H9 (cell line): ENCODE data around the gene TDO2. TPM values are rescaled to one million over a fixed set of nuclear protein-coding genes. Genes with fewer than 3 reads are reported as not detected.

Experiments used
- DNase-seq: peaks from one replicate; pipeline ENCODE4 v3.0.0-alpha.2; 2017
- H2AFZ ChIP-seq: one replicate; pipeline ENCODE4 v1.6.1; 2013; ENCODE audit warnings: mild to moderate bottlenecking, low read length, control low read depth, moderate library complexity
- H2AK5ac ChIP-seq: 2 replicates; pipeline ENCODE4 v1.6.1; 2013; ENCODE audit warnings: low read length, control low read depth, mixed read lengths; ENCODE audit not compliant: insufficient read length
- H2BK120ac ChIP-seq: one replicate; pipeline ENCODE4 v1.6.1; 2013; ENCODE audit warnings: low read depth, mild to moderate bottlenecking, low read length, control low read depth, inconsistent platforms; ENCODE audit not compliant: poor library complexity, severe bottlenecking
- H2BK12ac ChIP-seq: 2 replicates; pipeline ENCODE4 v1.6.1; 2013; ENCODE audit warnings: low read length, control low read depth, mixed read lengths, low read depth; ENCODE audit not compliant: insufficient read length
- H2BK15ac ChIP-seq: 2 replicates; pipeline ENCODE4 v1.6.1; 2013; ENCODE audit warnings: low read depth, low read length, control low read depth
- H2BK20ac ChIP-seq: one replicate; pipeline ENCODE4 v1.6.1; 2013; ENCODE audit warnings: low read depth, mild to moderate bottlenecking, low read length, control low read depth, inconsistent platforms; ENCODE audit not compliant: poor library complexity, severe bottlenecking
- H2BK5ac ChIP-seq: 2 replicates; pipeline ENCODE4 v1.6.1; 2013; ENCODE audit warnings: low read length, control low read depth, mixed read lengths; ENCODE audit not compliant: insufficient read length
- H3K14ac ChIP-seq: 2 replicates; pipeline ENCODE4 v1.6.1; 2013; ENCODE audit warnings: low read length, control low read depth; ENCODE audit not compliant: insufficient read depth
- H3K18ac ChIP-seq: 2 replicates; pipeline ENCODE4 v1.6.1; 2013; ENCODE audit warnings: low read depth, mild to moderate bottlenecking, mixed read lengths, low read length, control low read depth; ENCODE audit not compliant: insufficient read length
- H3K23ac ChIP-seq: 2 replicates; pipeline ENCODE4 v1.6.1; 2013; ENCODE audit warnings: low read length, control low read depth, mixed read lengths, low read depth; ENCODE audit not compliant: insufficient read length
- H3K23me2 ChIP-seq: 2 replicates; pipeline ENCODE4 v1.6.1; 2013; ENCODE audit warnings: low read depth, mild to moderate bottlenecking, mixed read lengths, low read length, control low read depth; ENCODE audit not compliant: insufficient read length, poor library complexity, severe bottlenecking
- H3K27ac ChIP-seq: 2 replicates; pipeline ENCODE4 v1.5.1; 2013; ENCODE audit warnings: low read length, control low read depth, mixed read lengths, low read depth; ENCODE audit not compliant: insufficient read length
- H3K27me3 ChIP-seq: 2 replicates; pipeline ENCODE4 v1.6.1; 2013; ENCODE audit warnings: low read length, control low read depth, inconsistent platforms; ENCODE audit not compliant: insufficient read depth
- H3K4ac ChIP-seq: 2 replicates; pipeline ENCODE4 v1.6.1; 2013; ENCODE audit warnings: low read depth, mild to moderate bottlenecking, control low read depth, inconsistent platforms, low read length, moderate library complexity
- H3K4me1 ChIP-seq: 2 replicates; pipeline ENCODE4 v1.6.1; 2013; ENCODE audit warnings: low read length, control low read depth, inconsistent platforms; ENCODE audit not compliant: insufficient read depth
- H3K4me2 ChIP-seq: 2 replicates; pipeline ENCODE4 v1.6.1; 2013; ENCODE audit warnings: low read length, control low read depth, mixed read lengths; ENCODE audit not compliant: insufficient read length, insufficient read depth
- H3K56ac ChIP-seq: 2 replicates; pipeline ENCODE4 v1.6.1; 2013; ENCODE audit warnings: low read depth, mild to moderate bottlenecking, mixed read lengths, low read length, control low read depth; ENCODE audit not compliant: insufficient read length
- H3K79me1 ChIP-seq: 2 replicates; pipeline ENCODE4 v1.6.1; 2013; ENCODE audit warnings: low read depth, mild to moderate bottlenecking, moderate library complexity, low read length, control low read depth, inconsistent platforms; ENCODE audit not compliant: insufficient read depth, poor library complexity, severe bottlenecking
- H3K79me2 ChIP-seq: 2 replicates; pipeline ENCODE4 v1.6.1; 2013; ENCODE audit warnings: low read length, control low read depth, inconsistent platforms; ENCODE audit not compliant: insufficient read depth
- H3K9ac ChIP-seq: 2 replicates; pipeline ENCODE4 v1.6.1; 2013; ENCODE audit warnings: low read length, control low read depth, mixed read lengths; ENCODE audit not compliant: insufficient read length; ENCODE audit errors: extremely low read depth
- H3K9me3 ChIP-seq: one replicate; pipeline ENCODE4 v1.6.1; 2013; ENCODE audit warnings: low read depth, low read length, inconsistent platforms; ENCODE audit not compliant: control insufficient read depth
- H3T11ph ChIP-seq: one replicate; pipeline ENCODE4 v1.6.1; 2013; ENCODE audit warnings: mild to moderate bottlenecking, low read length, control low read depth, inconsistent platforms
- H4K20me1 ChIP-seq: one replicate; pipeline ENCODE4 v1.6.1; 2013; ENCODE audit not compliant: control insufficient read depth, insufficient read length, insufficient read depth
- H4K5ac ChIP-seq: 2 replicates; pipeline ENCODE4 v1.6.1; 2013; ENCODE audit warnings: low read depth, mild to moderate bottlenecking, mixed read lengths, low read length, control low read depth; ENCODE audit not compliant: insufficient read length
- H4K8ac ChIP-seq: replicated peaks from 2 replicates; pipeline ENCODE4 v1.6.1; 2013; ENCODE audit warnings: low read length, control low read depth, mixed read lengths, low read depth; ENCODE audit not compliant: insufficient read length
- H4K91ac ChIP-seq: 2 replicates; pipeline ENCODE4 v1.6.1; 2013; ENCODE audit warnings: low read depth, mild to moderate bottlenecking, moderate library complexity, mixed read lengths, low read length, control low read depth; ENCODE audit not compliant: insufficient read length
- H3K27ac Mint-ChIP-seq, 3 experiments: 2 replicates in 2 of 3; 3 replicates in 1 of 3; pipeline ENCODE4 v1.8.0; 2020 to 2021; ENCODE audit warnings: mixed read lengths in 3 of 3, mild to moderate bottlenecking in 1 of 3, moderate library complexity in 1 of 3
- H3K27me3 Mint-ChIP-seq: 2 replicates; pipeline ENCODE4 v1.8.0; 2021; ENCODE audit warnings: low read depth, mild to moderate bottlenecking, moderate library complexity, mixed read lengths
- H3K36me3 Mint-ChIP-seq, 3 experiments: 2 replicates in 2 of 3; 3 replicates in 1 of 3; pipeline ENCODE4 v1.8.0; 2020 to 2021; ENCODE audit warnings: low read depth in 3 of 3, mixed read lengths in 3 of 3; ENCODE audit not compliant: insufficient read depth in 1 of 3
- H3K4me1 Mint-ChIP-seq, 2 experiments: 2 replicates each; pipeline ENCODE4 v1.8.0; 2020; ENCODE audit warnings: mixed read lengths in 2 of 2
- H3K4me3 Mint-ChIP-seq, 2 experiments: 2 replicates in 1 of 2; 3 replicates in 1 of 2; pipeline ENCODE4 v1.8.0; 2020 to 2021; ENCODE audit warnings: mild to moderate bottlenecking in 2 of 2, mixed read lengths in 2 of 2, moderate library complexity in 1 of 2
- H3K9me3 Mint-ChIP-seq, 2 experiments: 2 replicates in 1 of 2; 3 replicates in 1 of 2; pipeline ENCODE4 v1.8.0; 2020; ENCODE audit warnings: mild to moderate bottlenecking in 2 of 2, mixed read lengths in 2 of 2, moderate library complexity in 1 of 2
- WGBS: extraction: QIAGEN DNeasy Blood & Tissue Kit; methylation state at CpG from one replicate; pipeline ENCODE4 v1.1.7; 2013; ENCODE audit warnings: missing lambda C conversion rate, low lambda C conversion rate, mixed read lengths; ENCODE audit not compliant: insufficient read length; ENCODE audit errors: extremely low coverage; 5-methylcytosine and 5-hydroxymethylcytosine counted together
- total RNA-seq: library from RNA; stranded (reverse); gene quantifications from 2 replicates; pipeline ENCODE4 v1.2.1, GENCODE V29; 2021
- TF ChIP-seq, protein P1 (sequence below): fragments of 200-600 bp; sonication (generic); conservative IDR thresholded peaks from 3 replicates; pipeline ENCODE4 v1.8.0; 2021; ENCODE audit warnings: antibody characterized with exemption, mild to moderate bottlenecking

Gene TDO2
- total RNA-seq, 1 experiment from 2014 or later = not detected

GRCh38 chr4:155944516-155944915, 41.0 kb downstream of the TDO2 start:
- Histone ChIP-seq H3K14ac (no peak overlapping the region), H2BK20ac (no peak overlapping the region), H2AFZ (no peak overlapping the region), H3K79me1 (no peaks in the 10 kb centered on the region), H3K4ac (no peak overlapping the region), H4K20me1 (no peaks in the 10 kb centered on the region), H4K8ac (no peak overlapping the region), H2BK120ac (no peak overlapping the region), H3K27me3 (no peaks in the 10 kb centered on the region), H2BK5ac (no peak overlapping the region), H3K18ac (no peak overlapping the region), H3K4me2 (no peak overlapping the region), H4K5ac (no peak overlapping the region), H3K56ac (no peak overlapping the region), H4K91ac (no peak overlapping the region), H2AK5ac (no peak overlapping the region), H3K9me3 (no peaks in the 10 kb centered on the region), H3T11ph (no peak overlapping the region), H3K79me2 (no peaks in the 10 kb centered on the region), H3K4me1 (no peaks in the 10 kb centered on the region), H2BK12ac (no peak overlapping the region), H3K9ac (no peak overlapping the region), H2BK15ac (no peak overlapping the region), H3K23ac (no peak overlapping the region), H3K23me2 (no peaks in the 10 kb centered on the region), H3K27ac (no peak overlapping the region)
- H3K9me3 Mint-ChIP-seq = no peaks in the 10 kb centered on the region
- H3K27ac Mint-ChIP-seq = no peak overlapping the region
- no peaks in the 10 kb centered on the region for H3K36me3 Mint-ChIP-seq
- H3K4me3 Mint-ChIP-seq = no peak overlapping the region
- no peaks in the 10 kb centered on the region for H3K27me3 Mint-ChIP-seq
- no CpG with 5 or more reads among the region's 1 CpG for WGBS
- H3K4me1 Mint-ChIP-seq = no peaks in the 10 kb centered on the region
- TF ChIP-seq, protein P1, sequence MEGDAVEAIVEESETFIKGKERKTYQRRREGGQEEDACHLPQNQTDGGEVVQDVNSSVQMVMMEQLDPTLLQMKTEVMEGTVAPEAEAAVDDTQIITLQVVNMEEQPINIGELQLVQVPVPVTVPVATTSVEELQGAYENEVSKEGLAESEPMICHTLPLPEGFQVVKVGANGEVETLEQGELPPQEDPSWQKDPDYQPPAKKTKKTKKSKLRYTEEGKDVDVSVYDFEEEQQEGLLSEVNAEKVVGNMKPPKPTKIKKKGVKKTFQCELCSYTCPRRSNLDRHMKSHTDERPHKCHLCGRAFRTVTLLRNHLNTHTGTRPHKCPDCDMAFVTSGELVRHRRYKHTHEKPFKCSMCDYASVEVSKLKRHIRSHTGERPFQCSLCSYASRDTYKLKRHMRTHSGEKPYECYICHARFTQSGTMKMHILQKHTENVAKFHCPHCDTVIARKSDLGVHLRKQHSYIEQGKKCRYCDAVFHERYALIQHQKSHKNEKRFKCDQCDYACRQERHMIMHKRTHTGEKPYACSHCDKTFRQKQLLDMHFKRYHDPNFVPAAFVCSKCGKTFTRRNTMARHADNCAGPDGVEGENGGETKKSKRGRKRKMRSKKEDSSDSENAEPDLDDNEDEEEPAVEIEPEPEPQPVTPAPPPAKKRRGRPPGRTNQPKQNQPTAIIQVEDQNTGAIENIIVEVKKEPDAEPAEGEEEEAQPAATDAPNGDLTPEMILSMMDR = no peak
- no peak for DNase-seq
